ENCODE measurements around the gene FAM170B.

FAM170B gene

GRCh38 chr10:49151025-49151445, 17.2 kb upstream of the FAM170B start:
- DNase-seq: no peak

- no peak for DNase-seq
Measured at GRCh38 chr10:49150426-49150825, 16.6 kb upstream of the FAM170B start.

- no peak for DNase-seq
Measured at GRCh38 chr10:49149881-49150280, 16.1 kb upstream of the FAM170B start.

GRCh38 chr10:49144058-49144720, 10.4 kb upstream of the FAM170B start:
- no peak for DNase-seq

GRCh38 chr10:49143249-49143648, 9.4 kb upstream of the FAM170B start:
- no peak for DNase-seq

GRCh38 chr10:49141541-49142332, 7.9 kb upstream of the FAM170B start:
- DNase-seq: no peak

- no peak for DNase-seq
Measured at GRCh38 chr10:49140304-49141177, 6.7 kb upstream of the FAM170B start.

GRCh38 chr10:49139846-49140195, 6.0 kb upstream of the FAM170B start:
- no peak for DNase-seq

- DNase-seq: no peak
Measured at GRCh38 chr10:49139028-49139845, 5.4 kb upstream of the FAM170B start.

- DNase-seq: no peak
Measured at GRCh38 chr10:49138361-49138891, 4.6 kb upstream of the FAM170B start.

GRCh38 chr10:49136525-49136924, 2.7 kb upstream of the FAM170B start:
- no peak for DNase-seq

- no peak for DNase-seq
Measured at GRCh38 chr10:49135575-49136313, 1.9 kb upstream of the FAM170B start.

- no peak for DNase-seq
Measured at GRCh38 chr10:49134327-49134726, 506 bp upstream of the FAM170B start.

- no peak for DNase-seq
Measured at GRCh38 chr10:49132362-49132737, 1.5 kb downstream of the FAM170B start.

GRCh38 chr10:49131507-49132361, 2.1 kb downstream of the FAM170B start:
- DNase-seq: no peak

GRCh38 chr10:49129376-49129775, 4.4 kb downstream of the FAM170B start:
- DNase-seq: no peak

GRCh38 chr10:49128854-49129253, 5.0 kb downstream of the FAM170B start:
- no peak for DNase-seq

GRCh38 chr10:49123981-49124950, 9.6 kb downstream of the FAM170B start:
- DNase-seq: no peak

GRCh38 chr10:49120911-49121310, 12.9 kb downstream of the FAM170B start:
- DNase-seq: no peak

Data from CD4-positive, alpha-beta T cell treated with Interleukin-12 subunit alpha and Interleukin-12 subunit beta, for 1 hour (primary cell).